NCI-H2196 treated with DMSO at 0.1 percent for 48 hours (cell line): ENCODE data around the gene CFDP1.

ENCODE experiments used
- DNase-seq: peaks from one replicate; lab custom pipeline; 2025; ENCODE audit not compliant: unreplicated experiment; lab: John Stamatoyannopoulos, UW

The CFDP1 gene

DNA sequence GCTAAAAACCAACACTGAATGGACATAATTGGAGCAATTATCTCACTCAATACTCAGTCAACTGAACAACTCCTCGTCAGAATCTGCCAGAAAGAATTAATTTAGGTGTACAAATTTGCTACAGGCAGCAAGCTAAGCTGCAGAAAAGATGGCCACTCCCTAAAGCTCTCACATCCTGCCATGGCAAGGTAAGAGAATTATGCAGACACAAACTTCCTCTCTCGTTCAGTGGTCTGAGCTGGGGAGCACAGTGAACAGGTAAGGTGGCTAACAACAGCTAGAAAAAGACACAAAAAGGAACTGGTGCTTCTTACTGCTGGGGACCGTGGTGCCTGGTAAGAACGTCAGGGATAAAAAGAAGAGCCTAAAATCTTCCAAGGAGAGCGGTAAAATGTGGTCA, 107.0 kb downstream of the CFDP1 start:
- no peak for DNase-seq

DNA sequence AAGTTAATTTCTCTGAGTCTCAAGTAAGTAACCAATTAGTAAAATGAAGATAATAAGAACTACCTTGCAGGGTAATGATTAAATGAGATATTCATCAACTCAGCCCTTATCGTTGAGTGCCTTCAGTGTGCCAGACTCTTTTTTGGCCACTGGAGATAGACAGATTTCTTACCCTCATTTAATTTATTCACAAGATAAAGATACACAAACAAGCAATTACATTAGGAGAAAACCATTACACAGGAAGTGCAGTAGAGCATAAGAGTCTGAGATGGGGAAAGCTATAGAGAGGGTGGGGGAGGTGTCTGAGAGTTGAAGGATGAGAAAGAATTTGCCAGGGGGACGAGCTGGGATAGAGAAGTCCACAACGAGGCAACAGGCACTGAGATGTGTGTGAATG, 109.4 kb downstream of the CFDP1 start:
- no peak for DNase-seq

DNA sequence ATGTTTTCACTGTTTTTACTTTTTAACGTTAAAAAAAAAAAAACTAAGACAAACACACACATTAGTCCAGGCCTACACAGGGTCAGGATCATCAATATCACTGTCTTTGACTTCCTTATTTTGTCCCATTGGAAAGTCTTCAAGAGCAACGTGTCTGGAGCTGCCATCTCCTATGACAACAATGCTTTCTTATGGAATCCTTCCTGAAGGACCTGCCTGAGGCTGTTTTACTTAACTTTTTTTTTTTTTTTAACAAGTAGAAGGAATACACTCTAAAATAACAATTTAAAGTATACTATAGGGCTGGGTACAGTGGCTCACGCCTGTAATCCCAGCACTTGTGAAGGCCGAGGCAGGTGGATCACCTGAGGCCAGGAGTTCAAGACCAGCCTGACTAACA, 110.1 kb downstream of the CFDP1 start:
- no peak for DNase-seq

DNA sequence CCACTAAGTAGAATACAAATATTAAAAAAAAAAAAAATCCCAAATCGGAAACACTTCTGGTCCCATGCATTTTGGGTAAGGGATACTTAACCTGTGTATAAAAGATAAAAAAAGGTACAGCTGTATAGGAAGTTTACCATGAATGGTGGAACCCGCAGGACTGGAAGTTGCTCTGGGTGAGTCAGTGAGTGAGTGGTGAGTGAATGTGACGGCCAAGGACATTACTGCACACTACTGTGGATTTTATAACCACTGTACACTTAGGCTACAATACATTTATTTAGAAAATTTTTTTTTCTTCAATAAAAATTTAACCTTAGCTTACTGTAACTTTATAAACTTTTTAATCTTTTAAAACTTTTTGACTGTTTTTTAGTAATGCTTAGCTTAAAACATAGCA, 110.6 kb downstream of the CFDP1 start:
- DNase-seq, result no peak

DNA sequence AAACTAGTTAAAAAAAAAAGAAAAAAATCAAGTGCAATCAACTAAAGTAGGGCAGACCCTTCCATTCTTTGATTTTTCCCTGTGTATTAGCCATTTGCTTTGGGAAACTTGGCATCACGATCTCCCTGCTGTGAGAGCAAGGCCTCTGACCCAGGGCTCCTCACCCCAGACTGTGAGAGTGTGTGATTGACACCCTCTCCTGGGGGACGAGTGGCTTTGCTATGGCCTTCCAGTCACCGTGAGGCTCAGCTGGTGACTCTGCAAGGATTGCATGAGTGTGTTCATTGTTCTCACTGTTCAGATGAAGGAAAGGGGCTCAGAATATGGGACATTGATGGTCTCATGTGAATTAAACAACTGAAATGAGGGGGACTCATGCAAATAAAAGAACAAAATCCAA, 112.9 kb downstream of the CFDP1 start:
- no peak for DNase-seq

DNA sequence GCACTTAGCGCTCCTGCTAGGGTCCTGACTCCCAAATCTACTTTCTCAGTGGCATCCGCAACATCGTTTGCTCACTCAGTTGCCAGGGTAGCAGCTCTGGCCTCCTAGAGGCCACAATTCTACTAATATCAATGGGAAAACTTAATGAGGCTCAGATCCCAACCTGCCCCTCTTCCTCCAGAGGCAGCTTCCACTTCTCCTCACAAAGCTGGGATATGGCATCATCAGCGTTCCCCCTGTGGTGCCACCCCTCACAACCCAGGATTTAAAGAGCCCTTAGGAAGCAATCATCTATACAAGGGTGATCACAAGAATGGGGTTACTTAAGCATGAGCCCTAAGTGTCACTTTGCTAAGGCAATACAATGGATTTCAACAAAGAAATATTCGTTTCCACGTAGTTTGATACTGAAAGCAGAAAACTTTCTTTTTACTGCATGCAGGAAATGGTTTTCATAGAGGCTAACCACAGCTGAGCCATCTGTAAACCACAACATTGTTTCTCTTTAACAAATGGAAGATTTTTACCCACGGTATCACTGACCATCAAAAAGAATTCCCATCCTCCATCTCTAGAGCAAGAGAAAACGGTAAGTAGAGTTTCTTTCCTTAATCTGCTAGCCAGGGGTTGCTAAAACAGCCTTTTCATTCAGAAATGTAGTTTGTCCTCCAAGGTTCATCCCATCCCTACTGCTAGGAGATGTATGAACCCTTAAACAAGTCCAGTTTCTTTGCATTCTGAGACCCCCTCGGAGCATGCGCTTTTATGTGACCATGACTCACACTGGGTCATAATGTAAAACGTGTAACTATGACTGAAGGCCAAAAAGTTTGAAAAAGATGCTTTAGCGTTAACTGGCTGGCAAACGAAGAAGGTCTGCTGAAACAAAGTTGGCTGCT, 113.5 kb downstream of the CFDP1 start:
- DNase-seq, result no peak

DNA sequence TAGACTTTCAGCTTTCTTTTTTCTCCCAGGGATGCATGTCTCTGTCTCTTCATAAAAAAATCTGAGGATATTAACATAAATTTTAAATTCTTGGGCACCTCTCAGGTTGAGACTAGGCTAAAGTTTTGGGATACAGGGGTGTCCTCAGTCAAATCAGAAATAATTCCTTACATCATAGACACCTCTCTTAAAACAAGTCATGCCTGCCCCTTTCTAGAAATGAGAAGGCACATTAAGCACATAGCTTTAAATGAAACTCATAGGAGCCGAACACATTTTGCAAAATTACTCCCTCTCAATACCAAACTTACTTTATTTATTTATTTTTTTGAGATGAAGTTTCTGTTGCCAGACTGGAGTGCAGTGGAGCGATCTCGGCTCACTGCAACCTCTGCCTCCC, 114.6 kb downstream of the CFDP1 start:
- no peak for DNase-seq

DNA sequence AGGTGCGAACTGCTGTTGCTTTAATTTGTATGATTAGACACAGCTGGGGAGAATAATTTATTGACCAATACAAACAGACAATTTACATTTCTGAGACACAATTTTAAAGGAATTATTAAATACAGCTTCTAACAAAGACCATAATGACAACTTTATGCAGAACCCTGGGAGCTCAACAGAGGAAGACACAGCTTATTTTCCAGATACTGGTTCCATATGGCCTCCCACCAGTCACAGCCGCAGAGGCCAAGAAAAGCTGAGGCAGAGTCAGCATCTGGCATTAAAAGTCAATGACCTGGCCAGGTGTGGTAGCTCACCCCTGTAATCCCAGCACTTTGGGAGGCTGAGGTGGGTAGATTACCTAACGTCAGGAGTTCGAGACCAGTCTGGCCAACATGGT, 115.8 kb downstream of the CFDP1 start:
- no peak for DNase-seq

DNA sequence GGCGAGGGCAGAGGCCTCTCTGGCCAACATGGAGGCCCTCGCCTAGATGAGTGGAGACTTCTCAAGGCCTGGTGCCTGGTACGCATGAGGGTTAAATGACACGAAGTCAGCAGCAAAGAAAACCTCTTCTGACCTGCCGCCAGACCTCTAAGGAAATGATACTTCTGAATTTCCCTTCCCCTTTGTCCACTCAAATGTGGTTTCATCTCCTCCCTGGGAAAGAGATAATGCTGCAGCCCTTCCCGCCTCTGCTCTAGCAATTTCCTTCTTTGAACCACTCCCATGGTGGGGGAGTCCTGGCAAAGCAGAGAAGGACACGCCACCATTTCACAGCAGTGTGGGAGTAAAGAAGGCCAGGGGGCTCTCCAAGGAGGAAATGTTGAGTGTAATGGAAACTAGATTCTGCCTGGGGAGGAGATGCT, 116.2 kb downstream of the CFDP1 start:
- DNase-seq, result no peak

DNA sequence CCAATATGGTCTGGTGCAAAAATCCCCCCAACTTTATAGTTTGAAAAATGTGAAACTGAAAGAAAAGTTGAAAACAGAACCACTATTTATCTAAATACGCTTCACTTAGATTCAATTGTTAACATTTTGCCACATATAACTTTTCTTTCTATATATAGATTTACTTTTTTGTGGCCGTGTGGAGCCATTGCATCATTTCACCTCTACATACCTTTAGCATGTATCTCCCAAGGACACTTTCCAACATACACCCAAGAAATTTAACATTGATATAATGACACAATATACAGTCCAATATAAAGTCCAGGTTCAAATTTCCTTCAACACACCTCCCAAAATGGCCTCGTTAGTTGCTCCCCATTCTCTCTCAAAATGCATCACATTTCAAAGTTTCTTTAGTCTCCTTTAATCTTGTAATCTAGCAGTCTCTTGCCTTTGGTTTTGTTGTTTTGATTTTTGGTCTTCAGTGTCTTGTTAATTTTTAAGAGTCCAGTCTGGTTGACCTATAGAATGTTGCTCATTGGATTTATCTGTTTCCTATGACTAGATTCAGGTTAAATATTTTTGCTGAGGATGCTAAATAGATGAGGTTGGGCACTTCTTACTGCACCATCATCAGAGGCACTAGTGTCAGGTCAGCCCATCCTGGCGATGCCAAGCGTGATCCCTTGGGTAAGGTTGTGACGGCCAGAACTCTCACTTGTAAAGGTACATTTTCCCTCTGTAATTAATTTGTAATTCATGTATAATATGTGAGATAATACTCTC, 117.6 kb downstream of the CFDP1 start:
- DNase-seq, result no peak

DNA sequence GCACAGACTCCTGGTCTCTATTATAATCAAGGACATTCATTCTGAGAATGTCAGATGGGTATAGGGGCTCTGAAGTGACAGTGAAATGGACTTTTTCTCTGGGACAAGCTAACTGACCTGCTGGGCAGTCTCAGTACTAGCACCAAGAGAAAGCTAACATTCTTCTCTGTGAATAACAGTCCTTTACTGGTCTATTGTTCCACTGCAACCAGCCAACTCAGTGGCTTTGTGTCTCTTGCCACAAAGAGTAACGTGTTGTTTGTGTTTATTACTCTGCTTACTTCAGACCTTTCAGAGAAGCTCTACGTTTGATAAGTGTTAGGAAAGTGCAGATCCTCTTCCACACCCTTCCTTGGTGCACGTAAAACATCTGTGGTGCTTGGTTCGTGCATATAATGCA, 120.4 kb downstream of the CFDP1 start:
- no peak for DNase-seq

DNA sequence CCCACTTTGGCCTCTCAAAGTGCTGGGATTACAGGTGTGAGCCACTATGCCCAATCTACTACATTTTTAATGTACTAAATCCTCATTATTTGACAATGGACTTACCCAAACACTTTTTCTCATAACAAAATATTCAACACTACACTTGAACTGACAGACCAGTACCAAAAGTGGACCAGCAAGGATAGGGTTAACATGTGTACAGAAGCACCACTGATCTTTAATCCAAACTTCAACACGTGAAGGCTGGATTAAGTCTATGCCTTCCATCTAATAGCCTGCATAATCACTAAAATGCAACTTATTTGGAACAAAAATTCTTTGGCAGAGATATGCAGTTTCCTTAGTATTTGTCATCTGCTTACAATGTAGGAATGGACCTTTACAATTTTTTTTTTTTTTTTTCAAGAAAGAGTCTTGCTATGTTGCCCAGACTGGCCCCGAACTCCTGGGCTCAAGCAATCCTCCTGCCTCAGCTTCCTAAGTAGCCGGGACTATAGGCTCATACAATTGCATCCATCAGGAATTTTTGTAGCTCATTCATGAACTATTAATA, 121.8 kb downstream of the CFDP1 start:
- DNase-seq, result no peak

DNA sequence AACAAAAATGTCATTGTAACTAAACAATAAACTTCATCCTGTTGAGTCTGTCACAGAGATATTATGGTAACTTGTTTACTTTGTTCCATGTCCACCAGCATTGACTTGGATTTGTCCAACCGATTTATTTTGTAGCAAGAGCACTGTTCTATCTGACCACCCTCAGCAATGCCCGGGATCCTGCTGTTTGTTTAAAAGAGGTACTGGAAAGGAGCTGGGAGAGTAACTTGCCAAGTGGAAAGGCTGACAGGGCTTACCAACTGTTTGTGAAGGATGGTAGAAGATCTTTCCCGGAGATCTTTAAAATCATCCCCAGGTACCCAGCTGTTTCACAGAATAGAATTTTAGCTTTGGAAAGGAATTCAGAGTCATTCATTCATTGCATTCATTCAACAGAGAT, 122.8 kb downstream of the CFDP1 start:
- no peak for DNase-seq

DNA sequence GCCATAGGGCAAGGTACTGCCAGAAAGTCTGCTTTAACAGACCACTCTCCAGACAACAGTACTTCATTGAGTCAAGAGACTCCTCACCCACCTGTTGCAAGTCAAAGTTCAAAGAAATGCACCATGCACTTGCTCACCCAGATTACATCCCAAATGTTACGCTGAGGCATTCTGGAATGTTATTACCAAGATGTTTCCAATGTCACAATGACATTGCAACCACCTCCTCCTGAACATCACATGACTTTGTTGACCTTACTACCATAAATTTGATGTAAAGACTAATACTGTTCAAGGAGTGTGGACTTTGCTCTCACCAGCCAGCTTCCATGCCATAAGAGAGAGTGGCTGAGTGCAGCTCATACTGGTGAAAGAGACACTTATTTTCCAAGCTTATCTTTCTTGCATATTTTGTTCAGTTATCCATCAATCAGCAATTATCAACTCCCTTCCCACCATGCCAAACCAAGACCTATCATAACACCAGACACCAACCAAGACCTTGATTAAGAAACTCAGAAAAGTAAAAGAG, 123.3 kb downstream of the CFDP1 start:
- no peak for DNase-seq

DNA sequence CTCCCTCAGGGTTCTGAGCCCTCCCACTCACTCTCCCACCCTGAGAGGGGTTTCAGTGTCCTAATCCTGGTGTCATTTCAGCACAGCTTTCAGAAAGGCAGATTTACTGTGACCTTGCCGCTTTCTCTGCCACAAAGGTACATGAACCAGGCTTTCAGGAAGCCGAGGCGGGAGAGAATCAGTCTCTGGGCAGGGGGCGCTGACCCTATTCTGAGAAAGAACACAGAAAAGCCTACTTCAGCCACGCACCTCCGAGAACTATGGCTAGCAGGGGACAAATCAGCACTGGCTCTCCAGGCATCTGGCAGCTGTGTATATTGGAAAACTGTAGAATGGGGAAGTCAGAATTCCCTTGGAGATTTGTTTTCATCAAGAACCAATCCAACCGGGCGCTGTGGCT, 124.1 kb downstream of the CFDP1 start:
- no peak for DNase-seq

DNA sequence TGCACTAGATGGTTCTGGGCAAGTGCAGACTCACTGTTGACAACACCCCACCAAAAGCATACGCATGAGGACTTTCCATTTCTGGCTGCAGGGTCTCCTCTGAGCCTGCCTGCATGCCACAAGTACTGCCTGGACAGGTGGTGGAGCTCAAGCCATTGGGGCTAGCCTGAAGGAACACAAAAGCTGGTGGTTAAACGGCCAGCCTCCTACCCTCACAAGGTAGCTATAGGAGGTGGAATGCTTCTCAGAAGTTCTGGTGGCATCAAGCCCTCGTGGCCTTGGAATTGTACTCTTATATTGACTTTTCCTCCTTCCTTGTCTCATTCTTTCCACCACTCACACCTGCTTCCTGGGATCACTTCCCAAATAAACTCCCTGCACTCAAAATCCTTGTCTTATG, 125.3 kb downstream of the CFDP1 start:
- DNase-seq, result no peak

DNA sequence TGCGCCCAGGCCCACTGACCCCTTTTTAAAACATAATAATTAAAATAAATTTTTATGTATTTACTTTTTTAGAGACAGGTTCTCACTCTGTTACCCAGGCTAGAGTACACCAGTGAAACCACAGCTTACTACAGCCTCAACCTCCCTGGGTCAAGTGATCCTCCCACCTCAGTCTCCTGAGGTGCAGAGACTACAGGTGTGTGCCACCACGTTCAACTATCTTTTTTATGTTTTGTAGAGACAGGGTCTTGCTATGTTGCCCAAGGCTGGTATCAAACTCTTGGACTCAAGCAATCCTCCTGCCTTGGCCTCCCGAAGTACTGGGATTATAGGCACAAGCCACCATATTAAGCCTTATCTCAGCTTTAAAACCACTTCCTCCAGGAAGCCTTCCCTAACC, 125.8 kb downstream of the CFDP1 start:
- DNase-seq, result no peak

DNA sequence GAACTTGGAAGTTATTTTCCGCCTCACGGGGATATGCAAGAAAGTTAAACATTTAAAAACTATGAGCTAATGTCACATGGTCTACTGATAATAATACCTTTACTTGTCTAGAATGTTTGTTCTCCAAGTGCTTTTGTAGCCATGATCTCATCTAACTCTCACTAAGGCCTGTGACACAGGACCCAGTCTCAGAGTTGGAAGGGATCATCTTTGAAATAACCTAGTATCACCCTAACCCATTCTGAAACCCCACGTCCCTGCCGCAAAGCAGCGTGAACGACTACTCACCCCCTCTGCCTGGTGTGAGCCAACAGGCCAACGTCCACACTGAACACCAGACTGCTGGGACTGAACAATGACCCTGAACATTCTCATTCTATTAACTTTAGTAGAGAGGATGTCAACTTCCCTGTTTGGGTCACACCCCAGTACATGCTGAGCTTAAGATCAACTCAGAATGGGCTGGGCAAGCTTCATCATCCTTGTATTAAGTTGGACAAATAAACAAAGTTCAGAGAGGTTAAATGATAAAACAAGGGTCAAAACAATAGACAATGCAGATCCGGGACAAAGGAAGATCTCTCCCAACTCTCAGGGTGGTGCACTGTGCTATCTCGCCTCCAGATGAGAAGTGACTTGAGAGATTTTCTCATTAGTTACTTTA, 127.1 kb downstream of the CFDP1 start:
- no peak for DNase-seq

DNA sequence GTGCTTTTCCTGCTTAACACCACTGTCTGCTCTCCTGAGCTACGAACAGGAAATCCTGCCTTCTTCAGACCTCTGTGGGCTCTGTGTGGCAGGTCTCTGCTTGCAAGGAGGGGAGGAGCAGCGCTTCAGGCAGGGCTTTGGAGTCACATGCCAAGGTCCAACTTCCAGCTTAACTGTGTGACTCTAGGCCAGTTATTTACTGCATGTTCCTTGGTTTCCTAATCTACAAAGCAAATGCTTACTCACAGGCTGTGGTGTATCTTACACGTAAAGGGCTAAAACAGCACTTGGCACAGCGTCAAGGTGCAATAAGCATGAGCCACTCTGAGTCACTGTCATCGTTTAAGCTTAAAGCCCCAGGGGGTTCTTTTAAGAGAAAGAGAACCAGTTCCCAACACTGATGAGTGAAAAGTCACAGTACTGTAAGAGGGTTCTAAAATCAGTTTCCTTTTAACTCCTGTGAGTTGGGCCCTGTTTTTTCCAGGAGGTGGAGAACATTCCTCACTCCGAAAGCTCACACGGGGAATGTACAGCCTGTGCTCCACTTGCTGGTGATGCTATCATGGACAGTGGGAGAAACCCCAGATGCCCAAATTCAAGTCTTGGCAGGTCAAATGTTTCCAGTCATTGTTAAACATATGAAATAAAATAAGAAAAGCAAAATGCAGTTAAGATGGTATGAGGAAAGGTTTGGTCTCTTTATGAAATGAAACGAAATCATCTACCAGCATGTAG, 127.8 kb downstream of the CFDP1 start:
- peak; percentile 54 for DNase-seq

DNA sequence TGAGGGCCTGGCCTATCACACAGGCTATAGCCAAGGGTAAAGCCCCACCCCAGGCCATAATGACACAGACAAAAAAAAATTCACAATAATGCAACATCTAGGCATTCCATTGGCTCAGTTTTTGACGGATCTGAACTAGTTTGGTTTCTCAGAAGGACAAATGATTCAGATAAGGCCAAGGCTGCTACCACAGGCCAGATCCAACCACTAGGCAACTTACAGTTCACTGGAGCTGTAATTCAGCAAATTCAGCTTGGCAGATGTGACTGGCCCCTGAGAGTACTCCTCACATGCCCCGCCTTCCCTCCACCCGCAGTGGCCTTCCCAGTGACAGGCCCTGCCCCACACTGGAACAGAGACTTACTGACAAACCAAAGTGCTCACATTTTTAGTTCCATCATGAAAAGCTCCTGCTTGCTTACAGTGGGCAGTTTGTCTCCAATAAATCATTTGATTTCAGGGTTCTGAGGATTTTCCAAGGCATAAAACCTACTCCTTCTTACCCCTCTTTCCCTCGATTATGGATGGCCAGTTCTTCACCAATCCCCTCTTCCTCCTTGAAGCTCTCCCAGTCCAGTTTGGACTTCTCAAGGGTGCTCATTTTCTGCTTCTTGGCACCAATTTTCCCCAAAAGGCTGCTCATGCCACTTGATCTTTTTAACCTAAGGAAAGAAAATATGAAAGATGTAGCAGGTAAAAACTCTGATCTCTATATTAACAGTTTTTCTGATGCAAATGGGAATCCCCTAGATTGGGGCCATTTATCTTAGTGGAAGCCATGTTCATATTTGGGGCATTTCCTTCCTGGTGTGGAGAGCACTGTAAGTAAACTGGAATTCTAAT, 128.6 kb downstream of the CFDP1 start:
- no peak for DNase-seq
